HL-60 (cell line): ENCODE results near the gene SLC7A6.

Source experiments
- DNase-seq, 2 experiments: peaks; one replicate each; pipeline ENCODE4 v3.0.0-alpha.2; 2010 to 2020; ENCODE audit warnings: low read depth in 1 of 2, low spot score in 1 of 2
- H3K27ac ChIP-seq: fragments of 250-450 bp; sonication (Bioruptor Pico); replicated peaks from 2 replicates; pipeline ENCODE4 v1.5.1; 2020; ENCODE audit warnings: mild to moderate bottlenecking, moderate library complexity
- H3K27me3 ChIP-seq: fragments of 250-450 bp; sonication (Bioruptor Pico); 2 replicates; pipeline ENCODE4 v1.5.1; 2021; ENCODE audit warnings: mild to moderate bottlenecking, moderate library complexity; ENCODE audit not compliant: insufficient read depth, poor library complexity, severe bottlenecking
- H3K4me3 ChIP-seq: replicated peaks from 2 replicates; pipeline ENCODE4 v1.5.1; 2011; ENCODE audit warnings: mild to moderate bottlenecking, control low read depth, low read length; ENCODE audit not compliant: insufficient read depth
- CTCF ChIP-seq: IDR thresholded peaks from one replicate; pipeline ENCODE4 v1.5.1; 2011; ENCODE audit warnings: low read length, control low read depth, inconsistent platforms; ENCODE audit not compliant: insufficient read depth
- GABPA ChIP-seq: IDR thresholded peaks from 2 replicates; pipeline ENCODE4 v1.6.1; 2012; ENCODE audit warnings: low read depth
- POLR2AphosphoS5 ChIP-seq: IDR thresholded peaks from 2 replicates; pipeline ENCODE4 v1.6.1; 2012; ENCODE audit warnings: low read depth
- REST ChIP-seq: IDR thresholded peaks from 2 replicates; pipeline ENCODE4 v1.6.1; 2012; ENCODE audit warnings: low read depth; ENCODE audit not compliant: insufficient replicate concordance
- SPI1 ChIP-seq: IDR thresholded peaks from 2 replicates; pipeline ENCODE4 v1.6.1; 2012; ENCODE audit warnings: low read depth, mild to moderate bottlenecking, borderline replicate concordance

SLC7A6 gene

GRCh38 chr16:68347605-68348004, 83.3 kb downstream of the SLC7A6 start:
- no peak overlapping the region for H3K4me3 ChIP-seq
- no peaks in the 10 kb centered on the region for H3K27me3 ChIP-seq
- TF ChIP-seq POLR2AphosphoS5 (no peak), CTCF (no peak), GABPA (no peak), SPI1 (no peak), REST (no peak)
- H3K27ac ChIP-seq, result no peak overlapping the region
- no peak for DNase-seq

GRCh38 chr16:68348639-68349445, 84.5 kb downstream of the SLC7A6 start:
- Histone ChIP-seq H3K4me3 (no peak overlapping the region), H3K27me3 (no peaks in the 10 kb centered on the region), H3K27ac (no peak overlapping the region)
- TF ChIP-seq REST (no peak), SPI1 (no peak)
- no peak for DNase-seq

DNA sequence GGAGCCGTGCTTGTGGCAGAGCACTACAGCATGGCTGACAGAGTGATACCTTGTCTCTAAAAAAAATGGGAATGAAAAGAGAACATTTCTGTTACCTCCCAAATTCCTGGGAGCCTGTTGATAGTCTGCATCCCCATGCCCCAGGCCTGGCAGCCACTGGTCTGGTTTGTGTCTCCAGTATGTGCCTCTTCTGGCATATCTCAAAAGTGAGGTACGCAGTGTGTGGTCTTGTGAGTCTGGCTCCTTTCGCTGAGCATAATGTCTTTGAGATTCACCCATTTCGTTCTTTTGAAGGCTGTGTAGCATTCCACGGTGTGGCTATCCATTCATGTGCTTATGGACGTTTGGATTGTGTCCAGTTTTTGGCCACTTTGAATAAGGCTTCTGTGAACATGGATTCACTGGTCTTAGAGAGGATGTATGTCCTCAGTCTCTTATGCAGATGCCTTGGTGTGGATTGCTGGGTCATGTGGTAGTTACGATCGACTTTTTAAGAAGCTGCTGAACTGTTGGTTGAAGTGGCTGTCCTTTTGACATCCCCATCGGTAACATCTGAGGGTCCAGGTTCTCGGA, 85.6 kb downstream of the SLC7A6 start:
- DNase-seq, result no peak
- Histone ChIP-seq H3K27ac (no peak overlapping the region), H3K4me3 (no peak overlapping the region), H3K27me3 (no peaks in the 10 kb centered on the region)
- TF ChIP-seq GABPA (no peak), CTCF (no peak), SPI1 (no peak), POLR2AphosphoS5 (no peak), REST (no peak)
